OCI-LY7 (cell line): ENCODE measurements around the gene SLC22A4. TPM values are rescaled to one million over a fixed set of nuclear protein-coding genes. Genes with fewer than 3 reads are reported as not detected.

ENCODE experiments used
- BruUV-seq: library from RNA; stranded (reverse); fragments of 400-500 nt; replicated peaks from 2 replicates; lab custom pipeline; 2021; lab: Mats Ljungman, UMichigan
- CTCF ChIA-PET: fragments of 300-600 bp; sonication (Branson Sonifier 250); formaldehyde crosslinking; loops from one replicate; lab custom pipeline; 2022; ENCODE audit warnings: antibody characterized with exemption; ENCODE audit not compliant: unreplicated experiment; lab: Charles Lee
- POLR2A ChIA-PET: fragments of 300-600 bp; sonication (Branson Sonifier 250); formaldehyde crosslinking; loops from one replicate; lab custom pipeline; 2022; ENCODE audit warnings: antibody characterized with exemption; lab: Charles Lee
- DNase-seq: peaks from one replicate; pipeline ENCODE4 v3.0.0-alpha.2; 2015; ENCODE audit warnings: low spot score
- H2AFZ ChIP-seq: fragments of 200-600 bp; sonication (generic), shearing (Covaris generic); 2 replicates; pipeline ENCODE4 v1.6.1; 2014; ENCODE audit warnings: mild to moderate bottlenecking, antibody characterized with exemption, low read length, moderate library complexity
- H3K27ac ChIP-seq: fragments of 200-600 bp; sonication (generic); 2 replicates; pipeline ENCODE4 v1.5.1; 2014; ENCODE audit warnings: mixed run types, low read depth, mild to moderate bottlenecking, moderate library complexity, low read length, inconsistent platforms; ENCODE audit not compliant: poor library complexity, severe bottlenecking
- H3K36me3 ChIP-seq: fragments of 200-600 bp; sonication (generic); 2 replicates; pipeline ENCODE4 v1.6.1; 2014; ENCODE audit warnings: mild to moderate bottlenecking, antibody characterized with exemption, low read length, moderate library complexity, mixed read lengths; ENCODE audit not compliant: insufficient read depth
- H3K4me1 ChIP-seq: fragments of 200-600 bp; sonication (generic); 2 replicates; pipeline ENCODE4 v1.5.1; 2014; ENCODE audit warnings: mild to moderate bottlenecking, low read length; ENCODE audit not compliant: insufficient read depth, poor library complexity, severe bottlenecking
- H3K4me2 ChIP-seq: fragments of 200-600 bp; sonication (generic); 2 replicates; pipeline ENCODE4 v1.6.1; 2014; ENCODE audit warnings: mild to moderate bottlenecking, low read length
- H3K4me3 ChIP-seq: fragments of 200-600 bp; sonication (generic); 2 replicates; pipeline ENCODE4 v1.5.1; 2014; ENCODE audit warnings: mild to moderate bottlenecking, low read depth, low read length; ENCODE audit not compliant: poor library complexity, severe bottlenecking
- H3K79me2 ChIP-seq: fragments of 200-600 bp; sonication (generic); 2 replicates; pipeline ENCODE4 v1.6.1; 2016; ENCODE audit warnings: low read depth, mild to moderate bottlenecking, low read length, moderate library complexity, mixed read lengths; ENCODE audit not compliant: insufficient read depth
- H3K9me2 ChIP-seq: fragments of 200-600 bp; sonication (generic); 2 replicates; pipeline ENCODE4 v1.6.1; 2016; ENCODE audit warnings: mild to moderate bottlenecking, low read length, mixed read lengths; ENCODE audit not compliant: insufficient read depth
- H3K9me3 ChIP-seq: fragments of 200-600 bp; sonication (generic); 2 replicates; pipeline ENCODE4 v1.6.1; 2014; ENCODE audit warnings: mild to moderate bottlenecking, mixed run types, low read length, mixed read lengths
- H4K20me1 ChIP-seq: fragments of 200-600 bp; sonication (generic); 2 replicates; pipeline ENCODE4 v1.6.1; 2014; ENCODE audit warnings: mild to moderate bottlenecking, antibody characterized with exemption, low read length, moderate library complexity, mixed read lengths; ENCODE audit not compliant: insufficient read depth
- CTCF ChIP-seq: fragments of 200-600 bp; sonication (generic); conservative IDR thresholded peaks from 2 replicates; pipeline ENCODE4 v1.5.1; 2014; ENCODE audit warnings: mild to moderate bottlenecking, antibody characterized with exemption, low read length, moderate library complexity, mixed read lengths
- EZH2phosphoT487 ChIP-seq: fragments of 200-600 bp; sonication (generic); IDR thresholded peaks from 2 replicates; pipeline ENCODE4 v1.6.1; 2018; ENCODE audit warnings: low read depth, borderline replicate concordance, mild to moderate bottlenecking, mixed run types, antibody characterized with exemption, low read length, moderate library complexity, mixed read lengths
- intact Hi-C: fragments of 100-400 bp; cut with micrococcal nuclease; formaldehyde crosslinking; loops from one replicate; pipeline ENCODE4 v1.10.0; 2022; ENCODE audit not compliant: unreplicated experiment
- total RNA-seq, 2 experiments: library from RNA; depleted of rRNA in 1 of 2; stranded (reverse); fragments of >200 nt in 1 of 2; shearing (Covaris generic) in 1 of 2; gene quantifications; 2 replicates each; pipeline ENCODE4 v1.2.3, GENCODE V29; 2014 to 2022

Gene SLC22A4
- total RNA-seq, 2 experiments from 2014 or later, result not detected

- H4K20me1 ChIP-seq, result no peaks in the 10 kb centered on the region
- intact Hi-C loops, result no loop called here
- no TSS peak for BruUV-seq
- DNase-seq, result peak; percentile 28
- peak within 1 kb of the TSS; percentile 85; the same call in 1 of the 2 replicates for H2AFZ ChIP-seq
- H3K79me2 ChIP-seq, result no peaks in the 10 kb centered on the region
- ChIA-PET POLR2A (interaction anchor here (0.6 to 0.7 kb wide), 2 partner anchors 152 to 156 kb away, joined by 3 read pairs; no protein-coding TSS in a partner anchor), CTCF (no interaction called here)
- no peaks in the 10 kb centered on the region for H3K9me3 ChIP-seq
- no peak for TF ChIP-seq EZH2phosphoT487
- no peak for TF ChIP-seq CTCF
- H3K4me2 ChIP-seq, result peak within 1 kb of the TSS; percentile 62
- H3K36me3 ChIP-seq, result no peaks in the 10 kb centered on the region
- no peaks in the 10 kb centered on the region for H3K9me2 ChIP-seq
- H3K4me1 ChIP-seq, result no peaks in the 10 kb centered on the region
- no peak within 1 kb of the TSS for H3K27ac ChIP-seq
- peak within 1 kb of the TSS; percentile 57 for H3K4me3 ChIP-seq
Measured at GRCh38 chr5:132369474-132370180, 75.4 kb downstream of the SLC22A4 start, which contains the start of gene SLC22A5. Gene SLC22A5 (plus strand): TSS chr5:132369710. CDS start chr5:132369973, 263 bp downstream.

GRCh38 chr5:132370181-132370970 lies 76.2 kb downstream of the SLC22A4 start:
- TF ChIP-seq EZH2phosphoT487 (no peak), CTCF (no peak)
- Histone ChIP-seq H3K27ac (no peak overlapping the region), H3K36me3 (no peaks in the 10 kb centered on the region), H3K4me2 (peak overlapping the region; percentile 62; the same call in 1 of the 2 replicates), H4K20me1 (no peaks in the 10 kb centered on the region), H3K4me1 (no peaks in the 10 kb centered on the region), H3K9me3 (no peaks in the 10 kb centered on the region), H3K79me2 (no peaks in the 10 kb centered on the region), H3K9me2 (no peaks in the 10 kb centered on the region), H3K4me3 (peak overlapping the region; percentile 57), H2AFZ (peak overlapping the region; percentile 85; the same call in 1 of the 2 replicates)
- ChIA-PET CTCF (no interaction called here), POLR2A (interaction anchor here (1.1 kb wide), 1 partner anchor 380 kb away, joined by 7 read pairs; no protein-coding TSS in a partner anchor)
- intact Hi-C loops, result no loop called here
- DNase-seq, result no peak
- BruUV-seq, result no TSS peak
